ENCODE data around the gene AHDC1. TPM values are rescaled to one million over a fixed set of nuclear protein-coding genes. Genes with fewer than 3 reads are reported as not detected.

AHDC1 gene
- total RNA-seq, 4 donors from 2014 or later, result 37.7 to 63.0 (median 52.5) TPM

DNA sequence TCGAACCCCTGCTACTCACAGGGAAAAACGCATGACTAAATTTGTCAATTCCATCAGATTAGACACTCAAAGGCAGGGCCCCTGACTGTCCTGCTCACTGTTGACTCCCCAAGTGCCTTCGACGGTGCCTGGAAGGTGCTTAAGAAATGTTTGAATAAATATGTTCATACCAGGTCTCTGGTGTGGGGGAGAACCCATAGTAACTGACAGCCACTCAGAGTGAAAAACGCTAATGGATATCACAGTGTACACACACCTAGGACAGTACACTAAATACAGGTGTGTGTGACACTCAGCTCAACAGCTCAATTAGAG, 74.3 kb downstream of the AHDC1 start:
- intact Hi-C loops (cut with DNase I; ENCODE audit: low total_unique reads), result no loop called here
- H3K4me3 ChIP-seq (ENCODE audit: low read depth, poor library complexity, severe bottlenecking), result no peak overlapping the region
- 62 to 77% methylated on average over 5 of the region's 5 CpGs for WGBS, 2 donors
- no peak for DNase-seq (ENCODE audit: low spot score in 2 of 2)
- TF ChIP-seq POLR2A (IDR thresholded peaks at IDR 0.05) (no peak), CTCF (IDR thresholded peaks at IDR 0.05) (no peak)

- DNase-seq (ENCODE audit: low spot score in 2 of 2), result peak in 1 of 2 donors; percentile 56
- intact Hi-C loops (cut with DNase I; ENCODE audit: low total_unique reads), result no loop called here
- TF ChIP-seq CTCF (IDR thresholded peaks at IDR 0.05), result no peak
- no peak for TF ChIP-seq POLR2A (IDR thresholded peaks at IDR 0.05)
- no peak overlapping the region for H3K4me3 ChIP-seq (ENCODE audit: low read depth, poor library complexity, severe bottlenecking)
- WGBS, 2 donors, result 11 to 20% methylated on average over 16 to 17 of the region's 17 CpGs
Measured at GRCh38 chr1:27528818-27529703, 74.9 kb downstream of the AHDC1 start.

GRCh38 chr1:27527890-27528817, 75.8 kb downstream of the AHDC1 start:
- 3 to 5% methylated on average over 17 to 31 of the region's 71 CpGs for WGBS, 2 donors
- DNase-seq (ENCODE audit: low spot score in 2 of 2), result peak in 1 of 2 donors; percentile 71
- intact Hi-C loops (cut with DNase I; ENCODE audit: low total_unique reads), result no loop called here
- no peak overlapping the region for H3K4me3 ChIP-seq (ENCODE audit: low read depth, poor library complexity, severe bottlenecking)
- no peak for TF ChIP-seq POLR2A (IDR thresholded peaks at IDR 0.05)
- TF ChIP-seq CTCF (IDR thresholded peaks at IDR 0.05), result no peak

DNA sequence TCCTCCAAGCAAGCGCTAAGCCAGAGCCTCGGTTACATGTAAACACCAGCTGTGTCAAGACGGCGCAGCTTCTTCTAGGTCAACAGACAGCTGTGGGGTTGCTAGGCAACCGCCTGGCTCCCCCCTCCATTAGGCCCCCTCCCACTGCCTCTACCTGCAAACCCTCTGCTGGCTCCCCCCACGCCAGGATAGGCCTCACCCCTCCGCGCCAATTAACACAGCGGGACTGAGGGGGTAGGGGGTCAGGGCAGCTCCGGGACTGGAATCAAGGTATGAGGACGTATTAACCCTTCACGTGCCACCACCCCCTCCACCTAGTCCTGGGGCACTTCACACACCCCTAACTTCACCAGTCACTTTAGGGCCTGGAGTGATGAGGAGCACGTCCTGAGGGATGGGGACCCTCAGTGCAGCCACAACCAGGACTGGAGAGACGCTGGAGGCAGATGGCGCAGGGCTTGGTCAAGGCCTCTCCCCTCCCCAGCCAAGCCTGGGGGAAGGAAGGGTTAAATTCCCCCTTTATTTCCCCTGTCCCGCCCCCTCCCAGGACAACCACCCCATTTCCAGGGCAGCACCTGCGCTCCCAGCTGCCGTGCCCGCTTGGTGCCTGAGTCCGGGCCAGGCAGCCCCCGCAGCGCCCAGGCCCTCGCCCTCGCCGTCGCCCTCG, 76.6 kb downstream of the AHDC1 start:
- intact Hi-C loops (cut with DNase I; ENCODE audit: low total_unique reads), result no loop called here
- peak in 1 of 2 donors; percentile 67 for DNase-seq (ENCODE audit: low spot score in 2 of 2)
- H3K4me3 ChIP-seq (ENCODE audit: low read depth, poor library complexity, severe bottlenecking), result no peak overlapping the region
- TF ChIP-seq POLR2A (IDR thresholded peaks at IDR 0.05) (no peak), CTCF (IDR thresholded peaks at IDR 0.05) (no peak)
- WGBS, 2 donors, result 19 to 32% methylated on average over 17 to 21 of the region's 27 CpGs

- TF ChIP-seq CTCF (IDR thresholded peaks at IDR 0.05) (peak in 1 of 3 donors; percentile 11), POLR2A (IDR thresholded peaks at IDR 0.05) (no peak)
- DNase-seq (ENCODE audit: low spot score in 2 of 2), result no peak
- intact Hi-C loops (cut with DNase I; ENCODE audit: low total_unique reads), result no loop called here
- 31 to 41% methylated on average over 9 to 10 of the region's 10 CpGs for WGBS, 2 donors
- no peak overlapping the region for H3K4me3 ChIP-seq (ENCODE audit: low read depth, poor library complexity, severe bottlenecking)
Measured at GRCh38 chr1:27526569-27527222, 77.2 kb downstream of the AHDC1 start.
